ENCODE results near the gene AEN.

The AEN gene

GRCh38 chr15:88651136-88651732, 30.1 kb downstream of the AEN start:
- no peak for DNase-seq (ENCODE audit: low spot score)

GRCh38 chr15:88651971-88652370, 30.8 kb downstream of the AEN start:
- DNase-seq (ENCODE audit: low spot score), result no peak

GRCh38 chr15:88652456-88653199, 31.5 kb downstream of the AEN start:
- DNase-seq (ENCODE audit: low spot score), result no peak

GRCh38 chr15:88653200-88654064, 32.3 kb downstream of the AEN start:
- no peak for DNase-seq (ENCODE audit: low spot score)

- DNase-seq (ENCODE audit: low spot score), result no peak
Observed at GRCh38 chr15:88654430-88655102, 33.4 kb downstream of the AEN start.

GRCh38 chr15:88655103-88655553, 34.0 kb downstream of the AEN start:
- DNase-seq (ENCODE audit: low spot score), result no peak

GRCh38 chr15:88655800-88656488, 34.8 kb downstream of the AEN start:
- no peak for DNase-seq (ENCODE audit: low spot score)

- DNase-seq (ENCODE audit: low spot score), result no peak
Observed at GRCh38 chr15:88656760-88657221, 35.7 kb downstream of the AEN start.

GRCh38 chr15:88657326-88658069, 36.4 kb downstream of the AEN start:
- peak; percentile 78 for DNase-seq (ENCODE audit: low spot score)

- DNase-seq (ENCODE audit: low spot score), result no peak
Observed at GRCh38 chr15:88658070-88658965, 37.2 kb downstream of the AEN start.

- peak; percentile 87 for DNase-seq (ENCODE audit: low spot score)
Observed at GRCh38 chr15:88658972-88659931, 38.1 kb downstream of the AEN start.

- no peak for DNase-seq (ENCODE audit: low spot score)
Observed at GRCh38 chr15:88661041-88661700, 40.0 kb downstream of the AEN start.

- no peak for DNase-seq (ENCODE audit: low spot score)
Observed at GRCh38 chr15:88661761-88662556, 40.8 kb downstream of the AEN start.

- DNase-seq (ENCODE audit: low spot score), result no peak
Observed at GRCh38 chr15:88663141-88663621, 42.0 kb downstream of the AEN start.

- DNase-seq (ENCODE audit: low spot score), result no peak
Observed at GRCh38 chr15:88664151-88664778, 43.1 kb downstream of the AEN start.

GRCh38 chr15:88674661-88675060, 53.5 kb downstream of the AEN start:
- DNase-seq (ENCODE audit: low spot score), result no peak

Data from hepatic stellate cell (primary cell).